Measurements from ENCODE around the gene UTP3.
"Not testable (repeated sequence)": the region's sequence is repeated elsewhere in the genome, so short reads cannot be mapped to it uniquely, and the experiment has no call there.

The UTP3 gene

DNA sequence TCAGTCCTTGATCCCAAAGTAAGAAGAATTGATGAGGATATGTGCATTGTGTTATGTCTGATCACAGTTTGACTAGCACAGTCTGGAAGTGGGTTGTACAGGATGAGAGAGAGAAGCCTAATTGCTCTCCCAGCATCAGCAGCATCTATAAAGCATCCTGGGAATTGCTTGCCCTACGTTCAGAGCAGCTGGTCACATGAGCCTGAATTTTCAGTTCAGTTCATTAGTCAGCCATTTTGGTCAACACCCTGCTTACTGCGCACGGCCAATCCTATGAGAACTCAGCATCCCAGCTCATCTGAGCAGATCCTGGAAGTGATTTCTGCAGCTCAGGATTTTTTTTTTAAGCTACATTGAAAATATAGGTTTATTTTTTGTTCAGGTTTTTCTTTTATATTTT is 33.4 kb downstream of the UTP3 start, which contains the start of gene RUFY3:
TSS of gene RUFY3 (plus strand) at position 218 of the 400 bp plus-strand sequence. CDS start 610 bp downstream, outside the sequence.
- no peak for DNase-seq

DNA sequence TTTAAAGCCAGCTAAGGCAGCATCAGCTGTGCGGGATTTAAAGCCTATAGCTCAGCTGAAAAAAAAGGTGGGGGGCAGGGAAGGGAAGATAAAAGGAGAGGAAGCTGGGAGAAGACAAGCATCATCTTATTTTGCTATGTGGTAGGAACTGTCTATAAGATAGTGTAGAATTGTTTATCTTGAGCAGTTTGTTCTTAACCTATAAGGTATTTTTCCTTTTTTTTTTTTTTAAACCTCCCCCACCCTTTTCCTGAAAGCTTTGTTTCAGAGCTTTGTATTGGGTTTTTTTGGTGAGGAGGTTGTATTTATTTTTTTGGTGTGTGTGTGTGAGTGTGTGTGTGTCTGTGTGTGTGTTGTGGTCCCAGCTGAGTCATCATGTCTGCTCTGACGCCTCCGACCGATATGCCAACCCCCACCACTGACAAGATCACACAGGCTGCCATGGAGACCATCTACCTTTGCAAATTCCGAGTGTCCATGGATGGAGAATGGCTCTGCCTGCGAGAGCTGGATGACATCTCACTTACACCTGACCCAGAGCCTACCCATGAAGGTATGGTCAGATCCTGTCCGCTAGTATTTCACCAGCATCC is 34.0 kb downstream of the UTP3 start:
- DNase-seq: no peak

DNA sequence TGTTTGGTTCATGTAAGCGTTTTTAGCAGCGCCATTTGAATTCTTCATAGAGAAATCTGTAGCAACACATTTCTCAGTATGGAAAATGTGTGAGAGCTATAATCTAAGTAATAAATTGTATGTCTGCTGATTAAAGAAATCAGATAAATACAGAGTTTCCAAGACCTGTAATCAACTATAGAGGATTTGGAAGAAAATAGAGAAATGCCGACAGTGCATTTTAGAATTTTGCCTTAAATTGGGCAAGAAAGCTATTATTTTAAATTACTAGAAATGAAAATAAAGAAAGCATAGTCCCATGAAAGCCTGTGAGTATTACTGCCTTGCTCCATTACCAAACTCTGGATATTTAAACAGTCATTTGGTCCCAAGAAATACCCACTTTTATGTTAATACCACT is 36.1 kb downstream of the UTP3 start:
- no peak for DNase-seq

DNA sequence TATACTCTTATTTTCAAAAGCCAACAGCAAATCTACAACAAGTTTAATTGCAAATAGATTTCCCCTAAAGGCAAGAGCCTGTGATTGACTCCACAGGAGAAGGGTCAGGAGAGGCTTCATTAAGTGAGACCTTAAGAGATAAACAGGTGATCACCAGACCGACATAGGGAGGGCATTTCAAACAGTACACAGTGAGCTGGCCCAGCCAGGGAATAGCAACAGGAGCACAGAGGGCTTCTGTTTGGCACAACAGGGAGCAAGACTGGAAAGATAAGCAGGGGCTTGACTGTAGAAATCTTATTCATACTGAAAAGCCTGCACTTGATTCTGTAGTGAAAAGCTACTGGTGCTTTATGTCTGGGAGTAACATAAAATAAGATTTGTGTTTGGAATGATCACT is 37.3 kb downstream of the UTP3 start:
- no peak for DNase-seq

DNA sequence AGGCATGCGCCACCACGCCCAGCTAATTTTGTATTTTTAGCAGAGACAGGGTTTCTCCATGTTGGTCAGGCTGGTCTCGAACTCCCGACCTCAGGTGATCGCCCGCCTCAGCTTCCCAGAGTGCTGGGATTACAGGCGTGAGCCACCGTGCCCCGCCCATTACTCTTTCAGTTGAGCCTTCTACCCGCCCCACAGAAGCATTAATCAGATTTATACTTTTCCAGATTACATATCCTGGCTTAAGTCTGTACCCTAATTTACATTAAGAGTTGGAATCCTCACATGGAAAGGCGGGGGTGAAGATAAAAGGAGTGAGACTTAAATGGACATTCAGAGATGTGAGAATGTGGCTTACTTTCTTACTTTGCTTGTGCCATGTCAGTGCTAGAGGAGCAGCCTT is 38.2 kb downstream of the UTP3 start:
- not testable (repeated sequence) for DNase-seq

DNA sequence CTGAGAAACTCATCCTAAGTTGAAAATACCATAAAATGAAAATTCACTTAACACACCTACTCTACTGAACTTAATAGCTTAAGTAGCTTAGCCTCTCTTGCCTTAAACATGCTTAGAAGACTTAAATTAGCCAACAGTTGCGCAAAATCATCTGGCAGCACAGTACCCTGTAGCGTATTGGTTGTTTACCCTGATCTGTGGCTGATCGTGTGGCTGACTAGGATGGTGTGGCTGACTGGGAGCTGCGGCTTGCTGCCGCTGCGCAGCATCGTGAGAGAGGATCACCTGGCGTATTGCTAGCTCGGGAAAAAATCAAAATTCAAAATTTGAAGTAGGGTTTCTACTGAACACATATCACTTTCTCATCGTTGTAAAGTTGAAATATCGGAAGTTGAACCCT is 39.8 kb downstream of the UTP3 start:
- no peak for DNase-seq

DNA sequence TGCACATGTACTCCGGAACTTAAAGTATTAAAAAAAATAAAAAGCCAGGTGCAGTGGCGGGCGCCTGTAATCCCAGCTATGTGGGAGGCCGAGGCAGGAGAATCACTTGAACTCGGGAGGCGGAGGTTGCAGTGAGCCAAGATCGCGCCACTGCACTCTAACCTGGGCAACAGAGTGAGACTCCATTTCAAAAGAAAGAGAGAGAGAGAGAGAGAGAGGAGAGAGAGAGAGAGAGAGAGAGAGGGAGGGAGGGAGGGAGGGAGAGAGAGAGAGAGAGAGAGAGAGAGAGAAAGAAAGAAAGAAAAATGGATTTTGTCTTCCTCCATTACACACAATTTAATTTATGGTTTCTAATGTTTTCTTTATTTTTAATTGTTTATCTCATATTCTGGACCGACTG is 44.5 kb downstream of the UTP3 start:
- DNase-seq: not testable (repeated sequence)

DNA sequence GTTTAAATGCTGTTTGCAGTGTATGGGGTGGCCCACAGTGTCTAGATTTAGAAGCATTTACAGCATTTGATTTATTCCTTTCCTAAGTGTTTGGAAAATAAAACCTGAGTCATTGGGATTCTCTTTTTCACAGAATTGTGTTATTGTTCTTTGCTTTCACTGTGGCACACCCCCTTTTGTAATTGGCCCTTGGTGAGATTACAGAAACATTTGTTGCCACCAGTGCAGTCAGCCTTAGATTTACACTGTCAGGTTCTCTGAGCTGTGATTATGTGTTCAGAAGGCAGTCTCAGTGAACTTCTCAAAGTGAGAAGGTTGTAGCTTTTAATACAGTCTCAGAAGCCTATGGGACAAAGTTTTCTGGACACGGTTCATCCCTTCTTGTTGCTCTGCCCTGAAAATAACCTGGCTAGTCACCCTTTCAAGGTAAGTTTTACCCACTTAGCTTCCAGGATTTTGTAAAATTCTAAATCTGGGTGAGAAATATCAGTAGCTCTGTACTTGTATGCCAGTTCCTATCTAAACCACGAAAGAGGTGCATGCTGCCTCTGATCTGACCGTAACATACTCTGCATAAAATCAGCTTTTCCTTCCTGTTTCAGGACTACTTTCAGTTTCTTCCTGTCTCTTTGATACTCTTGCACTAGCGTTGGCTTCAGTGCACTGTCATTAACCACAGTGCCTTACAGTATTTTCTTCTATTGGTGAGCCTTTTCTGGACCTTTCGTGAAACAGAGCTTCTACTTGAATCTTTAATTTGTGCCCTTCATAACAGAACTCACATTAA is 46.0 kb downstream of the UTP3 start:
- no peak for DNase-seq

DNA sequence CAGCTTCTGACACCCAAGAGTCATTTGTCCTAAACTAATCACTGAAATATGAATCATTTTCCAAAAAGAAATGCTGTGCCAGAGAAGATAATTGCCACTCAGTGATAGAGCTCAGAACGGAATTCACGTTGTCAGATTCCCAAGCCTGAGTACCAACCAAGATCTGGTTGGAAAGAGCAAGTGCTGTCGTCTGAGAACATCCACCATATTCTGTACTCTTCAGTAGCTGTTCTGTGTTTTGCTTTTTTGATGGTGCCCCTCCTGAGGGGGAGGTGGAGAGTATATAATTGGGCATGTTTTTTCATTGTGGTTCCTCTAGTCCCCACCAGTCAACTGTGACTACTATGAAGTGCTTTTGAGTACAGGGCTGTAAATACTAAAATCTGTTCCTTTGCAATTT is 46.6 kb downstream of the UTP3 start:
- no peak for DNase-seq

DNA sequence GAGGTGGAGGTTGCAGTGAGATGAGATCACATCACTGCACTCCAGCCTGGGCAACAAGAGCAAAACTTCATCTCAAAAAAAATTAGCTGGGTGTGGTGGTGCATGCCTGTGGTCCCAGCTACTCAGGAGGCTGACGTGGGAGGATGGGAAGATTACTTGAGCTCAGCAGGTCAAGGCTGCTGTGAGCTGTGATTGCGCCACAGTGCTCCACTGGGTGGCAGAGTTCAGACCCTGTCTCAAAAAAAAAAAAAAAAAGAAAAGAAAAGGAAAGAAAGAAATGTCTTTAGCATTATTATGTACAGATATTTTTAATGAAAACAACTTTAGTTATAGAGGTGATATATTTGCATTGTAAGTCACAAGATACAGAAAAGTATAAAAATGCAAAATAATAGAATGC is 47.6 kb downstream of the UTP3 start:
- DNase-seq: not testable (repeated sequence)

DNA sequence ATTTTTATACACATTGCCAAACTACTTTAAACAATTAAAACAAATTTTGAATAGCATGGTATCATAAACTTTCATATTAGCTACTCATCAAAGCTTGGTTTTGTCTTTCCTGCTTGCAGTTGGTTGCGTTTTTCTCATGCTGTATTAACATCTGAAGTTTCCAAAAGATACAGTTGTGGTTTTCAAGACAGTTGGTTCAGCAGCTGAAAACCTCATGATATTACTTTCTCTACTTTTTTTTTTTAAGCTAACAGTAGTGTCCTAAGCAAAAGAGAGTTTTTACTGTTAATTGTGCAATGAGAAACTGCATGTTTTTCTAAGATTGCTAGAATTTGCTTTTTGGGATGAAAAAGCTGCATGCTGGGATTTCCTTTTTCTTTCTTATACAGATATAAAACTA is 48.7 kb downstream of the UTP3 start:
- no peak for DNase-seq

DNA sequence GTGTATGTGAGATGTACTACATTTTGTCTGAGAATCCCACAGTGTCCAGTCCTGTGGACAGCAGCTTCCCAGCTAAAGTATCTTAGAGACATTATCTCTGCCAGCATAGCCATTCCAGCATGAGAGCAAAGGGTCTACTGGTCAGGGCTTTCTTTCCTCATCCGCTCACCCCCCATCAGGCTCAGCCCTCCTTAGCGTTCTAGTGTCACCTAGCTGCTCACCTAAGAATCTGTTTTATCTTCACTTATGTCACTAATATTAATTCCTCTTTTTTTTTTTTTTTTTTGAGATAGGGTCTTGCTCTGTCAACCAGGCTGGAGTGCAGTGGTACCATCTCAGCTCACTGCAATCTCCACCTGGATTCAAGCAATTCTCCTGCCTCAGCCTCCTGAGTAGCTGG is 49.1 kb downstream of the UTP3 start:
- no peak for DNase-seq

DNA sequence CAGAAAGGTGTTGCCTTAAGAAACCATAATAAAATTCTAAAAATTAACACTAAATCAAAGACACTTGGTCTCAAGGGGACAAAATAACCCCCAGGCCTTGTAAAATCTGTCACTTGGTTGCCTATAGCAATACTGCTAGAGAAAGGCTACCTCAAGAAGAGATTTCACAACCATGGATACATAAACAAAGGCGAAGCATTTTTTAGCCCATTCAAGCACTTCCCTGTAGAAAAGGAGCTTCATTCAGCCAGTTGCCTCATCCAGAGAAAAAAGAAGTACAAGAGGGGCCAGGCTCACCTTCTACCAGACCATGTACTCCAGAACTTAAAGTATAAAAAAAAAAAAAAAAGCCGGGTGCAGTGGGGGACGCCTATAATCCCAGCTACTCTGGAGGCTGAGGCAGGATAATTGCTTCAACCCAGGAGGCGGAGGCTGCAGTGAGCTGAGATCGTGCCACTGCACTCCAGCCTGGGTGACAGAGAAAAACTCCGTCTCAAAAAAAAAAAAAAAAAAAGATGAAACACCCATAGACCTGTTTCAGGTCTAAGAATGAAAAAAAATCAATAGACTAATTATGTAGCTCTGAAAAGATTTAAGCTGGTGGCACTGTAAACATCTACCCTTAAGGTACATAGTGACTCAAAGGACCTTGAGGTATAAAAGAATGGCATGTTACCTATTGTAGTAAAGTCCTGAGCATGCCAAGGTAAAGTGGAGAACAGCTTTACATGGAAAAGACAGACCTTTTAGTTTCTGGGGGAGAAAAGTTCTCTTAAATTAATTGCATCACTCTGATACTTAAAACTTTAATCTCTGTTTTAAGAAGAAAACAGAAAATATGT is 51.4 kb downstream of the UTP3 start:
- no peak for DNase-seq
